Endothelial cell of umbilical vein (primary cell): Measurements from ENCODE around the gene CCDC81. TPM values are rescaled to one million over a fixed set of nuclear protein-coding genes. Genes with fewer than 3 reads are reported as not detected.

Source experiments
- BruUV-seq: library from RNA; stranded (reverse); fragments of 400-500 nt; replicated peaks from 2 replicates; lab custom pipeline; 2021; lab: Mats Ljungman, UMichigan
- CTCF ChIA-PET: fragments of 300-600, 350-600 bp; sonication (Branson Sonifier 250); formaldehyde crosslinking; loops from one replicate; lab custom pipeline; 2021; ENCODE audit warnings: antibody characterized with exemption, inconsistent platforms; lab: Charles Lee
- POLR2A ChIA-PET: fragments of 300-600, 350-600 bp; sonication (Branson Sonifier 250); formaldehyde crosslinking; loops from one replicate; lab custom pipeline; 2021; ENCODE audit warnings: antibody characterized with exemption, inconsistent platforms; lab: Charles Lee
- DNase-seq: peaks from one replicate; pipeline ENCODE4 v3.0.0-alpha.2; 2011; ENCODE audit warnings: low read depth, low spot score
- FAIRE-seq: peaks from 2 replicates; lab custom pipeline; 2011; peaks lifted over from hg19 to GRCh38; lab: Jason Lieb, UNC
- H2AFZ ChIP-seq: 2 replicates; pipeline ENCODE4 v1.6.0; 2012; ENCODE audit warnings: low read depth, low read length, control low read depth, inconsistent platforms
- H3K27ac ChIP-seq: 2 replicates; pipeline ENCODE4 v1.5.1; 2011; ENCODE audit warnings: low read depth, mild to moderate bottlenecking, control low read depth, low read length, moderate library complexity; ENCODE audit not compliant: insufficient read depth
- H3K27me3 ChIP-seq, 2 experiments: 2 replicates each; pipeline versions ENCODE4 v1.6.0 to v1.6.1; 2011; ENCODE audit warnings: low read length in 2 of 2, mixed read lengths in 1 of 2; ENCODE audit not compliant: control insufficient read depth in 2 of 2, insufficient read depth in 2 of 2
- H3K36me3 ChIP-seq, 2 experiments: 2 replicates in 1 of 2; 3 replicates in 1 of 2; pipeline ENCODE4 v1.5.1; 2011; ENCODE audit warnings: low read length in 2 of 2, mild to moderate bottlenecking in 1 of 2, moderate library complexity in 1 of 2; ENCODE audit not compliant: control insufficient read depth in 2 of 2, insufficient read depth in 2 of 2; ENCODE audit errors: extremely low read depth in 1 of 2
- H3K4me1 ChIP-seq: 3 replicates; pipeline ENCODE4 v1.5.1; 2011; ENCODE audit warnings: mild to moderate bottlenecking, low read length; ENCODE audit not compliant: control insufficient read depth, insufficient read depth; ENCODE audit errors: extremely low read depth
- H3K4me2 ChIP-seq: 2 replicates; pipeline ENCODE4 v1.6.1; 2011; ENCODE audit warnings: low read length, control low read depth, mixed read lengths; ENCODE audit not compliant: insufficient read depth
- H3K4me3 ChIP-seq, 3 experiments: fragments of 200-600 bp in 1 of 3; sonication (generic), shearing (Covaris generic) in 1 of 3; replicated peaks in 1 of 3; 2 replicates each; pipeline ENCODE4 v1.5.1; 2011 to 2016; ENCODE audit warnings: control low read depth in 3 of 3, low read length in 3 of 3, mild to moderate bottlenecking in 2 of 3, inconsistent platforms in 1 of 3, low read depth in 1 of 3, moderate library complexity in 1 of 3; ENCODE audit not compliant: insufficient read depth in 1 of 3
- H3K79me2 ChIP-seq: 2 replicates; pipeline ENCODE4 v1.6.0; 2012; ENCODE audit warnings: low read length, inconsistent platforms; ENCODE audit not compliant: control insufficient read depth, insufficient read depth
- H3K9ac ChIP-seq: replicated peaks from 2 replicates; pipeline ENCODE3; 2011; ENCODE audit warnings: low read length, control low read depth; ENCODE audit not compliant: insufficient read depth; ENCODE audit errors: extremely low read depth
- H3K9me1 ChIP-seq: replicated peaks from 3 replicates; pipeline ENCODE4 v1.6.0; 2011; ENCODE audit warnings: mild to moderate bottlenecking, low read length; ENCODE audit not compliant: control insufficient read depth, insufficient read depth; ENCODE audit errors: extremely low read depth
- H3K9me3 ChIP-seq: replicated peaks from 2 replicates; pipeline ENCODE4 v1.5.1; 2012; ENCODE audit warnings: low read length, inconsistent platforms; ENCODE audit not compliant: control insufficient read depth, insufficient read depth
- H4K20me1 ChIP-seq: replicated peaks from 2 replicates; pipeline ENCODE3; 2011; ENCODE audit warnings: mild to moderate bottlenecking, low read length; ENCODE audit not compliant: control insufficient read depth, insufficient read depth; ENCODE audit errors: extremely low read depth
- EZH2 ChIP-seq: IDR thresholded peaks from 2 replicates; pipeline ENCODE4 v1.6.1; 2012; ENCODE audit warnings: borderline replicate concordance, low read depth, mild to moderate bottlenecking, moderate library complexity, low read length, inconsistent platforms; ENCODE audit not compliant: severe bottlenecking
- FOS ChIP-seq: IDR thresholded peaks from 2 replicates; pipeline ENCODE4 v1.6.1; 2011; ENCODE audit warnings: mild to moderate bottlenecking, low read length, moderate library complexity, borderline replicate concordance; ENCODE audit not compliant: insufficient read depth
- GATA2 ChIP-seq: IDR thresholded peaks from 2 replicates; pipeline ENCODE4 v1.7.0; 2011; ENCODE audit warnings: low read depth, mild to moderate bottlenecking, moderate library complexity, mixed read lengths, low read length; ENCODE audit not compliant: insufficient read length, insufficient read depth
- JUN ChIP-seq: IDR thresholded peaks from 2 replicates; pipeline ENCODE4 v1.6.1; 2011; ENCODE audit warnings: borderline replicate concordance, low read depth; ENCODE audit not compliant: insufficient read length, insufficient read depth
- MYC ChIP-seq: IDR thresholded peaks from one replicate; pipeline ENCODE4 v1.6.1; 2011; ENCODE audit warnings: mild to moderate bottlenecking, low read depth, low read length
- POLR2A ChIP-seq: IDR thresholded peaks from 2 replicates; pipeline ENCODE4 v1.6.1; 2012; ENCODE audit warnings: low read depth, mild to moderate bottlenecking, control low read depth, low read length
- POLR2AphosphoS5 ChIP-seq: IDR thresholded peaks from 2 replicates; pipeline ENCODE4 v1.6.1; 2012; ENCODE audit warnings: low read depth, mild to moderate bottlenecking, control low read depth, low read length, moderate library complexity; ENCODE audit not compliant: insufficient read depth
- dilution Hi-C: fragments of 300-500 bp; cut with MboI; formaldehyde crosslinking; loops from one replicate; pipeline ENCODE4 v1.15.0; 2019; ENCODE audit warnings: low sequenced_read_pairs; ENCODE audit not compliant: extremely low pct_ligation_motif_present
- intact Hi-C: fragments of 100-400 bp; cut with micrococcal nuclease; formaldehyde crosslinking; loops from one replicate; pipeline ENCODE4 v1.10.0; 2022
- polyA plus RNA-seq, 4 experiments: library from polyadenylated mRNA; depleted of rRNA in 3 of 4; stranded (reverse) in 3 of 4; unstranded in 1 of 4; fragments of >200 nt; gene quantifications; 2 replicates each; pipeline versions ENCODE4 v1.2.1 to v1.2.3, GENCODE V29; 2011 to 2012; ENCODE audit warnings: missing spikeins in 1 of 4
- total RNA-seq: library from RNA; stranded (reverse); gene quantifications from 2 replicates; pipeline ENCODE4 v1.2.3, GENCODE V29; 2021
- TF ChIP-seq, protein P1 (sequence below), 2 donors: IDR thresholded peaks; 1 replicate in 1 of 2; 2 replicates in 1 of 2; pipeline ENCODE4 v1.5.1; 2011; ENCODE audit warnings: low read length in 2 of 2, mild to moderate bottlenecking in 2 of 2, moderate library complexity in 2 of 2, control low read depth in 1 of 2, inconsistent platforms in 1 of 2, low read depth in 1 of 2; ENCODE audit not compliant: insufficient read depth in 1 of 2; ENCODE audit errors: extremely low read depth in 1 of 2
- TF ChIP-seq, protein P2 (sequence below): IDR thresholded peaks from 2 replicates; pipeline ENCODE4 v1.6.1; 2011; ENCODE audit not compliant: insufficient read depth, insufficient read length

Gene CCDC81
- total and polyA plus RNA-seq, 2 donors (not counting 3 experiments of a cell fraction or from before 2014, with no cell fraction given): 0.57 to 1.1 TPM

DNA sequence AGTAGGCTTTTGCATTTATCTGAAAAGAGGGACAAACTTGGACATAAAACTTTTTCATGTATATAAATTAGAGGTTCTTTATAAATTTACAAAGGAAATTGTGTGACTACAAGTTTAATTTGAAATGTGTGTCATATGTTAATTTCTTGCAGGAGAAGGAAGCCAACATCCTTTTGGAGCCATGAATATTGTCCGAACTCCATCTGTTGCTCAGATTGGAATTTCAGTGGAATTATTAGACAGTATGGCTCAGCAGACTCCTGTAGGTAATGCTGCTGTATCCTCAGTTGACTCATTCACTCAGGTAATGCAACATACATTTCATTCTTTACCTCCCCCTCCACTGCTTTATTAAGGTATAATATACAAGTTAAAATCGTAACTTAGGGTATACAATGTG lies 37.5 kb upstream of the CCDC81 start:
- H3K79me2 ChIP-seq: no peaks in the 10 kb centered on the region
- H3K27me3 ChIP-seq: no peaks in the 10 kb centered on the region
- no peaks in the 10 kb centered on the region for H3K36me3 ChIP-seq
- H2AFZ ChIP-seq: no peak overlapping the region
- no peaks in the 10 kb centered on the region for H3K9me1 ChIP-seq
- intact Hi-C loops: no loop called here
- no peaks in the 10 kb centered on the region for H4K20me1 ChIP-seq
- H3K4me2 ChIP-seq: no peak overlapping the region
- FAIRE-seq: no peak
- H3K27ac ChIP-seq: no peak overlapping the region
- TF ChIP-seq EZH2 (no peak), FOS (no peak), POLR2A (no peak)
- no peaks in the 10 kb centered on the region for H3K9me3 ChIP-seq
- ChIA-PET POLR2A (no interaction called here), CTCF (no interaction called here)
- BruUV-seq: no TSS peak
- dilution Hi-C loops: no loop called here
- no peaks in the 10 kb centered on the region for H3K4me1 ChIP-seq
- no peak for DNase-seq
- H3K9ac ChIP-seq: no peak overlapping the region
- H3K4me3 ChIP-seq: no peak overlapping the region

DNA sequence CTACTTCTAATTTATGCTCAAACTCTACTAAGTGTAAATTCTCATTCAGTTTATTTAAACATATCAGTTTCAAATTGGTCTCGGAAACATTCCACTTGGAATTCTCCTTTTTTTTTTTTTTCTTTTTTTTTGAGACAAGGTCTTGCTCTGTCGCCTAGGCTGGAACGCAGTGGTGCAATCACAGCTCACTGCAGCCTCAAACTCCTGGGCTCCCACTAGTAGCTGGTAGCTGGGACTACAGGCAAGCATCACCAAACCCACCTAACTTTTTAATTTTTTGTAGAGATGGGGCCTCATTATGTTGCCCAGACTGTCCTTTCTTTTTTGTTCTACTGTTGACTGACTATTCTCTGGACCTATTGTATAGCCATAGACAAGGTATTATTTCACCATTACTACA lies 33.3 kb upstream of the CCDC81 start:
- no peak for FAIRE-seq
- POLR2A ChIA-PET: no interaction called here
- dilution Hi-C loops: no loop called here

More for the DNA sequence above, 33.3 kb upstream of the CCDC81 start:
- Histone ChIP-seq H4K20me1 (no peaks in the 10 kb centered on the region), H2AFZ (no peak overlapping the region), H3K9ac (no peak overlapping the region), H3K27me3 (no peaks in the 10 kb centered on the region), H3K36me3 (no peaks in the 10 kb centered on the region), H3K4me3 (no peak overlapping the region), H3K79me2 (peaks cover 2% of the 10 kb centered on the region), H3K27ac (no peak overlapping the region), H3K4me1 (no peaks in the 10 kb centered on the region), H3K4me2 (no peak overlapping the region), H3K9me3 (no peaks in the 10 kb centered on the region), H3K9me1 (no peaks in the 10 kb centered on the region)
- TF ChIP-seq POLR2A (no peak), EZH2 (no peak), FOS (no peak), MYC (no peak), JUN (no peak), GATA2 (no peak), POLR2AphosphoS5 (no peak)
- TF ChIP-seq, protein P1, sequence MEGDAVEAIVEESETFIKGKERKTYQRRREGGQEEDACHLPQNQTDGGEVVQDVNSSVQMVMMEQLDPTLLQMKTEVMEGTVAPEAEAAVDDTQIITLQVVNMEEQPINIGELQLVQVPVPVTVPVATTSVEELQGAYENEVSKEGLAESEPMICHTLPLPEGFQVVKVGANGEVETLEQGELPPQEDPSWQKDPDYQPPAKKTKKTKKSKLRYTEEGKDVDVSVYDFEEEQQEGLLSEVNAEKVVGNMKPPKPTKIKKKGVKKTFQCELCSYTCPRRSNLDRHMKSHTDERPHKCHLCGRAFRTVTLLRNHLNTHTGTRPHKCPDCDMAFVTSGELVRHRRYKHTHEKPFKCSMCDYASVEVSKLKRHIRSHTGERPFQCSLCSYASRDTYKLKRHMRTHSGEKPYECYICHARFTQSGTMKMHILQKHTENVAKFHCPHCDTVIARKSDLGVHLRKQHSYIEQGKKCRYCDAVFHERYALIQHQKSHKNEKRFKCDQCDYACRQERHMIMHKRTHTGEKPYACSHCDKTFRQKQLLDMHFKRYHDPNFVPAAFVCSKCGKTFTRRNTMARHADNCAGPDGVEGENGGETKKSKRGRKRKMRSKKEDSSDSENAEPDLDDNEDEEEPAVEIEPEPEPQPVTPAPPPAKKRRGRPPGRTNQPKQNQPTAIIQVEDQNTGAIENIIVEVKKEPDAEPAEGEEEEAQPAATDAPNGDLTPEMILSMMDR (IDR thresholded peaks at IDR 0.05; ENCODE audit: extremely low read depth in 1 of 2, insufficient read depth in 1 of 2, low read depth in 1 of 2, low read length in 2 of 2): no peak
- TF ChIP-seq, protein P2, sequence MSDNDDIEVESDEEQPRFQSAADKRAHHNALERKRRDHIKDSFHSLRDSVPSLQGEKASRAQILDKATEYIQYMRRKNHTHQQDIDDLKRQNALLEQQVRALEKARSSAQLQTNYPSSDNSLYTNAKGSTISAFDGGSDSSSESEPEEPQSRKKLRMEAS: no peak
- no TSS peak for BruUV-seq
- CTCF ChIA-PET: interaction anchor here (0.8 kb wide), 1 partner anchor 19 kb away, joined by 3 read pairs; no protein-coding TSS in a partner anchor
- intact Hi-C loops: no loop called here
- no peak for DNase-seq
